ENCODE measurements around the gene HASPIN. TPM values are rescaled to one million over a fixed set of nuclear protein-coding genes. Genes with fewer than 3 reads are reported as not detected.

HASPIN gene
- total RNA-seq, 1 experiment from 2014 or later, result 26.8 TPM

GRCh38 chr17:3681565-3681964 is 42.1 kb upstream of the HASPIN start:
- Histone ChIP-seq H3K4me3 (no peak overlapping the region), H3K4me2 (no peak overlapping the region), H3K27me3 (ENCODE audit: insufficient read depth, low read depth) (no peaks in the 10 kb centered on the region), H3K27ac (no peak overlapping the region), H2AFZ (no peak overlapping the region), H3K9me3 (ENCODE audit: insufficient read depth, low read depth) (no peaks in the 10 kb centered on the region), H3K79me2 (ENCODE audit: low read depth) (no peaks in the 10 kb centered on the region), H4K20me1 (ENCODE audit: insufficient read depth) (no peaks in the 10 kb centered on the region; the same call in 1 of the 2 replicates), H3F3A (ENCODE audit: insufficient read depth, low read depth) (no peaks in the 10 kb centered on the region; the same call in 1 of the 2 replicates), H3K9me2 (ENCODE audit: insufficient read depth) (no peaks in the 10 kb centered on the region), H3K36me3 (ENCODE audit: low read depth) (no peaks in the 10 kb centered on the region), H3K4me1 (replicated peaks; ENCODE audit: insufficient read depth) (no peaks in the 10 kb centered on the region)
- BruUV-seq (replicated peaks), result no TSS peak
- intact Hi-C loops (cut with micrococcal nuclease; ENCODE audit: unreplicated experiment), result loop anchor here (5.0 kb wide), 3 partner anchors 41 to 146 kb away; partner anchors contain the start of gene HASPIN
- ChIA-PET POLR2A (ENCODE audit: unreplicated experiment) (no interaction called here), CTCF (no interaction called here)
- DNase-seq, result no peak
- no peak for TF ChIP-seq CTCF (conservative IDR thresholded peaks at IDR 0.05)
- no peak for TF ChIP-seq EZH2 (IDR thresholded peaks at IDR 0.05; ENCODE audit: low read depth)

- Histone ChIP-seq H3K36me3 (ENCODE audit: low read depth) (no peaks in the 10 kb centered on the region), H3K9me2 (ENCODE audit: insufficient read depth) (no peaks in the 10 kb centered on the region), H3K27ac (no peak overlapping the region), H3K4me2 (no peak overlapping the region), H3F3A (ENCODE audit: insufficient read depth, low read depth) (no peaks in the 10 kb centered on the region; the same call in 1 of the 2 replicates), H2AFZ (no peak overlapping the region), H3K4me3 (no peak overlapping the region), H3K27me3 (ENCODE audit: insufficient read depth, low read depth) (no peaks in the 10 kb centered on the region), H4K20me1 (ENCODE audit: insufficient read depth) (no peaks in the 10 kb centered on the region; the same call in 1 of the 2 replicates), H3K79me2 (ENCODE audit: low read depth) (no peaks in the 10 kb centered on the region), H3K4me1 (replicated peaks; ENCODE audit: insufficient read depth) (no peaks in the 10 kb centered on the region), H3K9me3 (ENCODE audit: insufficient read depth, low read depth) (no peaks in the 10 kb centered on the region)
- CTCF ChIA-PET, result interaction anchor here (0.6 kb wide), 1 partner anchor 25 kb away, joined by 3 read pairs; no protein-coding TSS in a partner anchor
- TF ChIP-seq EZH2 (IDR thresholded peaks at IDR 0.05; ENCODE audit: low read depth) (no peak), CTCF (conservative IDR thresholded peaks at IDR 0.05) (no peak)
- no TSS peak for BruUV-seq (replicated peaks)
- no peak for DNase-seq
- intact Hi-C loops (cut with micrococcal nuclease; ENCODE audit: unreplicated experiment), result loop anchor here (5.0 kb wide), 3 partner anchors 40 to 145 kb away; partner anchors contain the start of gene HASPIN
- POLR2A ChIA-PET (ENCODE audit: unreplicated experiment), result no interaction called here
These were observed 41.7 kb upstream of the HASPIN start for GRCh38 chr17:3682033-3682432.

GRCh38 chr17:3683054-3683511 is 40.6 kb upstream of the HASPIN start:
- DNase-seq, result no peak
- H3K9me2 ChIP-seq (ENCODE audit: insufficient read depth), result no peaks in the 10 kb centered on the region
- H3K4me1 ChIP-seq (replicated peaks; ENCODE audit: insufficient read depth), result no peaks in the 10 kb centered on the region
- TF ChIP-seq CTCF (conservative IDR thresholded peaks at IDR 0.05), result peak; percentile 94
- no peak for TF ChIP-seq EZH2 (IDR thresholded peaks at IDR 0.05; ENCODE audit: low read depth)
- POLR2A ChIA-PET (ENCODE audit: unreplicated experiment), result no interaction called here
- no peak overlapping the region for H3K4me2 ChIP-seq
- H3F3A ChIP-seq (ENCODE audit: insufficient read depth, low read depth), result no peaks in the 10 kb centered on the region; the same call in 1 of the 2 replicates
- H3K27ac ChIP-seq, result no peak overlapping the region
- intact Hi-C loops (cut with micrococcal nuclease; ENCODE audit: unreplicated experiment), result loop anchor here (5.0 kb wide), 3 partner anchors 39 to 144 kb away; partner anchors contain the start of gene HASPIN
- H2AFZ ChIP-seq, result no peak overlapping the region
- CTCF ChIA-PET, result interaction anchor here (0.6 to 0.7 kb wide), 4 partner anchors 10 to 861 kb away, joined by 3 to 7 read pairs (median 3); no protein-coding TSS in a partner anchor
- no peak overlapping the region for H3K4me3 ChIP-seq
- H3K9me3 ChIP-seq (ENCODE audit: insufficient read depth, low read depth), result no peaks in the 10 kb centered on the region
- no peaks in the 10 kb centered on the region for H3K27me3 ChIP-seq (ENCODE audit: insufficient read depth, low read depth)
- no peaks in the 10 kb centered on the region for H3K79me2 ChIP-seq (ENCODE audit: low read depth)
- no TSS peak for BruUV-seq (replicated peaks)
- H3K36me3 ChIP-seq (ENCODE audit: low read depth), result no peaks in the 10 kb centered on the region
- H4K20me1 ChIP-seq (ENCODE audit: insufficient read depth), result no peaks in the 10 kb centered on the region; the same call in 1 of the 2 replicates

All from PC-9 (cell line).